ENCODE results near the gene FAM241B.

The FAM241B gene

GRCh38 chr10:69624245-69624786 is 5.7 kb upstream of the FAM241B start:
- DNase-seq (ENCODE audit: low read depth), result no peak
- no peak overlapping the region for H3K4me3 ChIP-seq (ENCODE audit: control insufficient read depth, low read depth, low read length)
- TF ChIP-seq, protein P1, sequence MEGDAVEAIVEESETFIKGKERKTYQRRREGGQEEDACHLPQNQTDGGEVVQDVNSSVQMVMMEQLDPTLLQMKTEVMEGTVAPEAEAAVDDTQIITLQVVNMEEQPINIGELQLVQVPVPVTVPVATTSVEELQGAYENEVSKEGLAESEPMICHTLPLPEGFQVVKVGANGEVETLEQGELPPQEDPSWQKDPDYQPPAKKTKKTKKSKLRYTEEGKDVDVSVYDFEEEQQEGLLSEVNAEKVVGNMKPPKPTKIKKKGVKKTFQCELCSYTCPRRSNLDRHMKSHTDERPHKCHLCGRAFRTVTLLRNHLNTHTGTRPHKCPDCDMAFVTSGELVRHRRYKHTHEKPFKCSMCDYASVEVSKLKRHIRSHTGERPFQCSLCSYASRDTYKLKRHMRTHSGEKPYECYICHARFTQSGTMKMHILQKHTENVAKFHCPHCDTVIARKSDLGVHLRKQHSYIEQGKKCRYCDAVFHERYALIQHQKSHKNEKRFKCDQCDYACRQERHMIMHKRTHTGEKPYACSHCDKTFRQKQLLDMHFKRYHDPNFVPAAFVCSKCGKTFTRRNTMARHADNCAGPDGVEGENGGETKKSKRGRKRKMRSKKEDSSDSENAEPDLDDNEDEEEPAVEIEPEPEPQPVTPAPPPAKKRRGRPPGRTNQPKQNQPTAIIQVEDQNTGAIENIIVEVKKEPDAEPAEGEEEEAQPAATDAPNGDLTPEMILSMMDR (conservative IDR thresholded peaks at IDR 0.05; ENCODE audit: control insufficient read depth, insufficient read depth, low read depth, low read length), result no peak

DNA sequence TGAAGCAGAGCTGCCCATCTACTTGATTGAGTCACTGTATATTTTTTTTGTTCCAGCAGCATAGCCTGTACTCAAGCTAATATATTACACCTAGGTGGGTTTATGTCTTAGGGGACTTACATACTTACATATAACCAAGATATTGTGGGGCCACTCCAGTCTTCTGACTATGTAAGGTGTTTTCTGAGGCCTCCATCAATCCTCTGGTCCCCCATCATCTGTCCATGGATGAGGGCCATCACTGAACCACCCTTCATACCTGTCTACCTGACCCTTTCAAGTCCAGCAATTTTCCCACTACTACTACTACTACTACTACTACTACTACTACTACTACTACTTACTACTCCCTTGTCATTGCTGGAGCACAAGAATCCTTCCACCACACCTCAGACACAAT is 3.2 kb upstream of the FAM241B start:
- DNase-seq (ENCODE audit: low read depth), result no peak
- TF ChIP-seq, protein P1 (conservative IDR thresholded peaks at IDR 0.05; ENCODE audit: control insufficient read depth, insufficient read depth, low read depth, low read length), result no peak
- no peak overlapping the region for H3K4me3 ChIP-seq (ENCODE audit: control insufficient read depth, low read depth, low read length)

GRCh38 chr10:69628891-69629290 is 1.2 kb upstream of the FAM241B start:
- no peak for DNase-seq (ENCODE audit: low read depth)
- TF ChIP-seq, protein P1 (conservative IDR thresholded peaks at IDR 0.05; ENCODE audit: control insufficient read depth, insufficient read depth, low read depth, low read length), result no peak
- no peak overlapping the region for H3K4me3 ChIP-seq (ENCODE audit: control insufficient read depth, low read depth, low read length)

DNA sequence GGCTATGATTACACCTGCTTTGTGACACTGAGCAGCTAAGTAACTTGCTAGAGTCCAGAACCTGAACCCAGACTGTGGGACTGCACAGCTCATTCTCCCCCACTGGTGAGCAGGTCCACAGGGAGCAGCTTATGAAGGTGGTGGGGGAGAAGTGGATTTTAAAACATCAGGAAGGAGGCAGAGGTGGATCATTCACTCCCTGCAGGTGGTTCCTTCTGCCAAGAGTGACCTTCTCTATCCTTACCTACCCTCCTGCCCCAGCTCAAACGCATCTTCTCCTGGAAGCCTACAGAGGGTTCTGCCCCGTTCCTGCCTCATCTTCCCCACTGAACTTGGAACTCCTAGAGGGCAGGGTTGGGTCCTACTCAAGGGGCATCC is 539 bp upstream of the FAM241B start:
- TF ChIP-seq, protein P1 (conservative IDR thresholded peaks at IDR 0.05; ENCODE audit: control insufficient read depth, insufficient read depth, low read depth, low read length), result no peak
- no peak overlapping the region for H3K4me3 ChIP-seq (ENCODE audit: control insufficient read depth, low read depth, low read length)
- DNase-seq (ENCODE audit: low read depth), result no peak

- TF ChIP-seq, protein P1 (conservative IDR thresholded peaks at IDR 0.05; ENCODE audit: control insufficient read depth, insufficient read depth, low read depth, low read length), result no peak
These were observed 779 bp downstream of the FAM241B start for GRCh38 chr10:69630651-69631400.

GRCh38 chr10:69631566-69631965 is 1.5 kb downstream of the FAM241B start:
- no peak overlapping the region for H3K4me3 ChIP-seq (ENCODE audit: control insufficient read depth, low read depth, low read length)
- DNase-seq (ENCODE audit: low read depth), result no peak
- TF ChIP-seq, protein P1 (conservative IDR thresholded peaks at IDR 0.05; ENCODE audit: control insufficient read depth, insufficient read depth, low read depth, low read length), result no peak

More at GRCh38 chr10:69630651-69631400, 779 bp downstream of the FAM241B start:
- DNase-seq (ENCODE audit: low read depth), result no peak
- H3K4me3 ChIP-seq (ENCODE audit: control insufficient read depth, low read depth, low read length), result no peak overlapping the region
